HG03442 (cell line): ENCODE data around the gene FOXRED2.
A peak's percentile ranks its signal among the peaks of the same experiment; 100 is the strongest.
"Not testable (repeated sequence)": the region's sequence is repeated elsewhere in the genome, so short reads cannot be mapped to it uniquely, and the experiment has no call there.

Experiments used
- ATAC-seq: cut with Tn5 transposase; IDR thresholded peaks from one replicate; pipeline ENCODE4 v1.9.1; 2021; ENCODE audit warnings: mild to moderate bottlenecking, moderate library complexity; ENCODE audit not compliant: unreplicated experiment

The FOXRED2 gene

DNA sequence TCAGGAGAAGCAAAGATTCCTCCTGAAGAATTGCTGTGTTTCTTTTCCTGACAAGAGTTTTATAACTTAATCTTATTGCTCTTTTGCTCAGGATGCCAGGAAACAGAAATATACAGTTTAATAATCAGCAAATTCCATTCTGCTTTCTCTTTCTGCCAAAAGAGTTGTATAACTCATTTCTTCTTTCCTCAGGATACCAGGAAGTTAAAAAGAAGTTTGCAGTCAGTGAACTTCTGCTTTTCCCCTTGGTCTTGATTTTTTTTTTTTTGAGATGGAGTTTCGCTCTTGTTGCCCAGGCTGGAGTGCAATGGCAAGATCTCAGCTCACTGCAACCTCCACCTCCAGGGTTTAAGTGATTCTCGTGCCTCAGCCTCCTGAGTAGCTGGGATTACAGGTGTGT is 13.1 kb upstream of the FOXRED2 start:
- not testable (repeated sequence) for ATAC-seq

DNA sequence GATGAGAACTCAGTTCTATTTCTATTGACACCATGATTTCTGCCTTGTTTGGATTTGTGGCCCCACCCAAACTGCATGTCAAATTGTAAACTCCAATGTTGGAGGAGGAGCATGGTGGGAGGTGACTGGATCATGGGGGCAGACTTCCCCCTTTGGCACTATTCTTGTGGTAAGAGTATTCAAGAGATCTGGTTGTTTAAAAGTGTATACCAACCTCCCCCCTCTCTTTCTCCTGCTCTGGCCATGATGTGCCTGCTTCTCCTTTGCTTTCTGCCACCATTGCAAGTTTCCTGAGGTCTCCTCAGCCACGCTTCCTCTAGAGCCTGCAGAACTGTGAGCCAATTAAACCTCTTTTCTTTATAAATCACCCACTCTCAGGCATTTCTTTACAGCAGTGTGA is 7.9 kb upstream of the FOXRED2 start:
- no peak for ATAC-seq

- no peak for ATAC-seq
Observed at GRCh38 chr22:36512991-36513390, 6.2 kb upstream of the FOXRED2 start.

DNA sequence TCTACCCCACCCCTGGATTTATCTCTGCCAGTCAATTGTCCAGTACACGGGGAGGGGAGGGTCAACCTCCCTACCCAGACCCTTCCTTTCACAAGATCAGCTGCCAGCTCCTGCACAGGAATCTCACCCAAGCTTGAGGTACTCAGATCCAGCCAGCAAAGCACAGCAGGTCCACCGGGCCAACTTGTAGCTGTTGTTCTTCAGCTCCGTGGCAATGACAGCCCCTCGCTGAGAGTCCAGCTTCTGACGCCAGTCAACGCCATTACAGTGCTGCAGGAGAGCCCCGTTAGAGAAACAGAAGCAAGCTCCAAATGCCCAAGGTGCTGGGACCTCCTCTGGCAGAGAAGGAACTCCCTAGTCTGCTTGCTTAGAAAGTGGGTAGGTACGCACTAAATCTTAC is 5.5 kb upstream of the FOXRED2 start:
- no peak for ATAC-seq

GRCh38 chr22:36510966-36511881 is 4.4 kb upstream of the FOXRED2 start:
- no peak for ATAC-seq

DNA sequence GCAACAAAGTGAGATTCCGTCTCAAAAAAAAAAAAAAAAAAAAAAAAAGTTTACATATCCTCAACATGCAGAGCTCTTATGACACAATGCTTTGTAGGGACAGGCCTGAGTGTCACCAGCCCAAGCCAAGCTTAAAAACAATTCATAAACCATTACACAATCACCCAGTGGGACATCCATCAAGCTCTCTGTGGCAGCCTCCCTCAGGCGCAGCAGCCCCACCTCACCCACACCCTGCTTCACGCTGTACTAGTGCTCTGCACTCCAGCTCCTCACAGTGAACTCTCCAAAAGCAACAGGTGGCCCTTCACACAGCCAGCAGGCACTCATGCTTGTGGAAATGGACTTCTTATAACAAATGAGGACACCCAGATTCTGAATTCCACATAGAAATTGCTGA is 3.5 kb upstream of the FOXRED2 start:
- ATAC-seq: no peak

- ATAC-seq: no peak
Observed at GRCh38 chr22:36507518-36508010, 724 bp upstream of the FOXRED2 start.

- no peak for ATAC-seq
Observed at GRCh38 chr22:36505998-36506635, 723 bp downstream of the FOXRED2 start.

- ATAC-seq: no peak
Observed at GRCh38 chr22:36497910-36498665, 8.8 kb downstream of the FOXRED2 start.

DNA sequence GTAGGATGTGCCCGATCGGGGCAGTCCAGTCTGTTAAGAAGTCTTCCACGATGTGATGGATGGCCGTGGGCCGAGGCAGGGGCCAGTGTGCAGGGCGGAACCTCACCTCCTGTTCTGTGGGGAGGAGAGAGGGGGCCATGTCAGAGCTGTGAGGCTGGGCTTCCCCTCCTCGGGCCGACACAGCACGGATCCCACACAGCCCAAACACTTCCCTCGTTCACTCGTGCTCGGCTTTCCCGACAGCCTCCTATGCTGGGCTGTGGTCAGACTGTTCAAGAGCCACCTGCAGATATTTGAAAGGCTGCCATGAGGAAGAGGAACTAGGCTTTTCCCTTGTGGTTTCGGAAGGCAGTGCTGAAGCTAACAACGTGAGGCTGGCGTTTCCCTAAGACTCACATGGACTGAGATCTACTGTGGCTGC is 13.1 kb downstream of the FOXRED2 start:
- ATAC-seq: no peak

DNA sequence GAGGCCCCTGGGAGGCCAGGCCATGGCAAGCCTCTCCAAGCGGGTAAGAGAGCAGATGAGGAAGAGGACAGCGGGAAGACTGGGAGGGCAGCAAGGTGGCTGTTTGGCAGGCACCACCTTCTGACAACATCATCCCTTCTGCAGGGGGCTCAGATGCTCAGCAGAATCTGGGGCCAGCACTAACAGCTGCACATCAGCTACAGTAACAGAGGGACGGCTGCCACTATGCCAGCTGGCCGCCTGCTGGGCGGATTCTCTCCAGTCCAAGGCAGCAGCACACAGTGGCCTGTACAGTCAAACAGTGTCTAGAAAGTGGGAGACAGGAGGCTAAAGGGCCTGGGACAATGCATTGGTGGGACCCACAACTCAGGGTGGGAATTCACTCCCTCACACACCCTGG is 14.7 kb downstream of the FOXRED2 start:
- no peak for ATAC-seq

GRCh38 chr22:36491155-36491554 is 15.7 kb downstream of the FOXRED2 start:
- no peak for ATAC-seq

DNA sequence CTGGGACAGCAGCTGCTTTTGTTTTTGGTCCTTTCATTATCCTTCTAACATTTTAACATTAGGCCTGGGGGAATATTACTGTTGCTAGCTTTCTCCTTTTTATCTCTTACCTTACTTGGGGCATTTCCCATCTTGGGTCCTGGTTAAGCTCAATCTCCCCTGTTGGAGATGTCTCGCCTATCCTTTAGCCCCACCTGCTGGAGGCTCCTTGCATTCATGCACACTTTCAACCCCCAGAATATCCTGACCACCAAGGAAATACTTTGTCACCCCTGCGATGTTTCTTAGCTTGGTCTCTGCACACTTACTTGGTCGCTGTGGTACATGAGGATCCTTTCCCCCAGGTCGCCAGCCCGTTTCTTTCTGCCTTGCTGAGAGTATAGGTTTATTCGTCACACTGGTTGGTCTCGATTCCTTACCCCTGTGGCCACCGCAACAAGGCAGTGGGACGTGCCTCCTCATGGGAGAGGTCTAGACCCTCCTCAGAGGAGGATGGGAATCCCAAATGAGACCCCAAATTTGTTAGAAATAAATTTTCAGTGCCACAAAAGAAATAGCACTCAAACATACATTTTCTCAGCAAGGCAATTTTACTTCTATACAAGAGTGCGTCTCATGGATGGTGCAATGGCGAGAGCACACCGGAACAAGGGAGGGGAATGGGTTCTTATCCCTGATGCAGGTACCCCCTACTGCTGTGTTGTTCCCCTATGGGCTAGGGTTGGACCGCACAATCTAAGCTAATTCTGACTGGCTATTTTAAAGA is 20.0 kb downstream of the FOXRED2 start:
- no peak for ATAC-seq

GRCh38 chr22:36481393-36482168 is 25.3 kb downstream of the FOXRED2 start, which contains the start of gene TXN2:
TXN2 (minus strand) TSS chr22:36481640; CDS start chr22:36480837, 803 bp downstream.
- ATAC-seq: peak; percentile 80

GRCh38 chr22:36480941-36481392 is 25.9 kb downstream of the FOXRED2 start:
- ATAC-seq: no peak

- ATAC-seq: no peak
Observed at GRCh38 chr22:36478966-36479365, 27.9 kb downstream of the FOXRED2 start.

DNA sequence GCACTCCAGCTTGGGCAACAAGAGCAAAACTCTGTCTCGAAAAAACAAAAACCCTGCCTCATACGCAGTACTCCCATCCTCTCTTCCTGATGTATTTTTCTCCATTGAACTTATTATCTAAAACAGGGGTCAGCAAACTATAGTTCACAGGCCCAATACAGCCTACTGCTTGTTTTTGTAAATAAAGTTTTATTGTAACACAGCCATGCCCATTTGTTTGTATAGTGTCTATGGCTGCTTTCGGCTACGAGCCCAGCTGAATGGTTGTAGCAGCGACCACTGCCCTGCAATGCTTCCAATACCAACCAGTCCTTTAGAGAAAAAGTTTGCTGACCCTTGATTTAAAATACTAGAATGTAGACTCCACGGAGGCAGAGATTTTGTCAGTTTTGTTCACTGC is 31.5 kb downstream of the FOXRED2 start:
- ATAC-seq: no peak

DNA sequence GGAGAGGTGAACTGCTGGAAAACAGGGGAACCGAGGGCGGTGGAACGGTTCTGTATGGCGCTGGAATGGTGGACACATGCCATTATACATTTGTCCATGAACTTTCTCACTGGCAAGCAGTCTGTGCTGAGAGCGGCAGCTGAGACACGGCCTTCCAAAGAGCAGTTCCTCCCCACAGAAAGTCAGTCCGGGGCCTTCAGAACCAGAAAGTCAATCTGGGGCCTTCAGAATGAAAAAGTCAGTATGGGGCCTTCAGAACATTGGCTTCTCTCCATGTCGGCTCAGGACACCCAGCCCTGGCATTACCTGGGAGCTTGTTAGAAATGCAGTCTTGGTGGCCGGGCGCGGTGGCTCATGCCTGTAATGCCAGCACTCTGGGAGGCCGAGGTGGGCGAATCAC is 34.2 kb downstream of the FOXRED2 start:
- ATAC-seq: no peak

DNA sequence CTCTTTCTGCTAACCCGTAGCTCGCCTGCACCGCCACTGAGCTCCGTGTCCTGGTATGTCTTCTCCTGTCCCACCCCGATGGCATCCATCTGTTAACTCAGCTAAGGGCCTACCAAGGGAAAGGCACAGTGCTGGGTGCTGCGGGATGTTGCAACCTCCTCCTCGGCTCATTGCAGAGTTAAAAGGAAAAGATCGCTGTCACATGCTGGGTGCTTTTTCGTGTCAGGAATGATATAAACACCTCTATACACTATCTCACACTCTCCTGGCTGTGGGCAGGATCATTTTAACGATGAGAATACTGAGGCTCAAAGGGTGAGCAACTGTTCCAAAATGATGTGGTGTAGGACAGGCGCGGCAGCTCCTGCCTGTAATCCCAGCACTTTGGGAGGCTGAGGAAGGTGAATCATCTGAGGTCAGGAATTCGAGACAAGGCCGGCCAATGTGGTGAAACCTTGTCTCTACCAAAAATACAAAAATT is 35.5 kb downstream of the FOXRED2 start:
- no peak for ATAC-seq

DNA sequence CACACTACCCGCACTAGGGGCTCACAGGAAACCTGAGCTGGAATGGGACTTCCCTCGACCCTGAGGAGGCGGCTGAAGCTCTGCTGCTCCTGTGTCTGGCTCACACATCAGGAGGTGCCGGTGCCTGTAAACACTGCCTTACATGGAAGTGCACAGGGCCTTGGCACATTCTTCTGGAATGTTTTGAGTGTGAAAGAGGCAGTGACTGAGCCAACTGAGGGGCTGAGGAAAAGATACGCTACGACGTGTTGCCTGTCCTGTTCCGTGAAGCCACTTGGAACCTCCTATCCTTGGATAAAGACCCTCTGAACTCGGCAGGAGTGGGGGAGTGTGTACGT is 35.9 kb downstream of the FOXRED2 start:
- ATAC-seq: no peak
